Psoas muscle (tissue), 8 donors: ENCODE measurements around the gene ACOT9. TPM values are rescaled to one million over a fixed set of nuclear protein-coding genes. Genes with fewer than 3 reads are reported as not detected.

ENCODE experiments used
- ATAC-seq, 4 donors: fragments of 200-7000 bp; cut with Tn5 transposase; one replicate each; pipeline ENCODE4 v1.9.1; 2020; ENCODE audit warnings: moderate library complexity in 3 of 4, mild to moderate bottlenecking in 2 of 4
- DNase-seq, 2 donors: peaks; one replicate each; pipeline ENCODE4 v3.0.0-alpha.2; 2020
- H3K27ac ChIP-seq: fragments of 200-600 bp; one replicate; pipeline ENCODE4 v1.8.0; 2022
- H3K27me3 ChIP-seq, 3 donors: fragments of 200-600 bp in 1 of 3; one replicate each; pipeline versions ENCODE4 v1.6.1 to v1.8.0; 2013 to 2022; ENCODE audit warnings: low read length in 2 of 3, mild to moderate bottlenecking in 2 of 3, moderate library complexity in 1 of 3; ENCODE audit not compliant: insufficient read depth in 3 of 3
- H3K36me3 ChIP-seq, 2 donors: fragments of 200-600 bp in 1 of 2; one replicate each; pipeline versions ENCODE4 v1.6.1 to v1.8.0; 2013 to 2022; ENCODE audit warnings: low read depth in 1 of 2, mild to moderate bottlenecking in 1 of 2, moderate library complexity in 1 of 2; ENCODE audit not compliant: insufficient read depth in 1 of 2
- H3K4me1 ChIP-seq: fragments of 200-600 bp; one replicate; pipeline ENCODE4 v1.8.0; 2022
- H3K4me3 ChIP-seq: fragments of 200-600 bp; one replicate; pipeline ENCODE4 v1.8.0; 2022; ENCODE audit warnings: mild to moderate bottlenecking
- H3K9me3 ChIP-seq: fragments of 200-600 bp; one replicate; pipeline ENCODE4 v1.8.0; 2022
- WGBS, 3 donors: extraction: QIAGEN DNeasy Blood & Tissue Kit; methylation state at CpG; one replicate each; pipeline versions ENCODE4 v1.1.6 to v1.1.7; 2013; 5-methylcytosine and 5-hydroxymethylcytosine counted together
- intact Hi-C, 2 donors: fragments of 100-400 bp; cut with DNase I; formaldehyde crosslinking; loops; one replicate each; pipeline versions ENCODE4 v1.11.0 to v1.14.2; 2022
- polyA plus RNA-seq, 3 donors: library from polyadenylated mRNA; stranded (reverse); fragments of 200-250 nt; gene quantifications; one replicate each; pipeline ENCODE4 v1.2.3, GENCODE V29; 2013
- total RNA-seq, 4 donors: library from RNA; stranded (reverse); fragmentation: NEBNext Ultra II Directional in 2 of 4; extraction: Animal tissue kit (Norgen Biotek cat#: 25700) in 2 of 4; gene quantifications; one replicate each; pipeline versions ENCODE4 v1.2.1 to v1.2.4, GENCODE V29; 2021 to 2023
- TF ChIP-seq, protein P1 (sequence below): fragments of 200-600 bp; IDR thresholded peaks from one replicate; pipeline ENCODE4 v1.8.0; 2022; ENCODE audit warnings: antibody characterized with exemption
- donor health status: healthy with polysubstance abuse.
- donor health status: DM: no; HTN: no; CAD: no; lungs with moderate emphysema.
- donor health status: Bipolar disorder and iron deficiency.
- donor health status: healthy.
- donor health status: DM: yes; HTN: yes; CAD: no.
- donor health status: DM: no; HTN: no; CAD: no.
- donor health status: DM: no; HTN: no; CAD: no.
- donor health status: DM: yes; HTN: yes; CAD: no.

The ACOT9 gene
- total and polyA plus RNA-seq, 7 donors, result 21.7 to 58.9 (median 34.4) TPM

DNA sequence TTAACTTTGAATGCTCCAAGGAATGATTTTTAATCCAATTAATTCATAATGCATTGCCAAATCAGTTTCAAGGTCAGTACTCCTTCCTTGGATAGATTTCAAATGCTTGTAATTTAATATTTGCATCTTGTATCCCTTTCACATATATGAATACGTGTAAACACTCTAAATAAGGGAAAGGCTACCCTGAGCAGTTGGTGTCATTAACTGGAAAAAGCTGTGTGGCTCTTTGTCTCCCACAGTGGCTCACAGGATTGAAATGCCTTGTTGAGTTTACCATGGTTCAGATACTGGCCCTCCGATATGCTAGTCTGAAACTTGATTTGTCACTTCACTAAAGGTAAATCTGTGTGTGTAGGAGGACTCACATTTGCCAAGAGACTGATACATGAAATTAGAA lies 16.7 kb upstream of the ACOT9 start:
- Histone ChIP-seq H3K4me3 (no peak overlapping the region), H3K4me1 (no peaks in the 10 kb centered on the region), H3K27me3 (no peaks in the 10 kb centered on the region), H3K36me3 (no peaks in the 10 kb centered on the region), H3K9me3 (no peaks in the 10 kb centered on the region), H3K27ac (no peak overlapping the region)
- WGBS, 3 donors, result 58 to 69% (median 63%) methylated on average over 2 of the region's 2 CpGs
- intact Hi-C loops, result no loop called here
- TF ChIP-seq, protein P1, sequence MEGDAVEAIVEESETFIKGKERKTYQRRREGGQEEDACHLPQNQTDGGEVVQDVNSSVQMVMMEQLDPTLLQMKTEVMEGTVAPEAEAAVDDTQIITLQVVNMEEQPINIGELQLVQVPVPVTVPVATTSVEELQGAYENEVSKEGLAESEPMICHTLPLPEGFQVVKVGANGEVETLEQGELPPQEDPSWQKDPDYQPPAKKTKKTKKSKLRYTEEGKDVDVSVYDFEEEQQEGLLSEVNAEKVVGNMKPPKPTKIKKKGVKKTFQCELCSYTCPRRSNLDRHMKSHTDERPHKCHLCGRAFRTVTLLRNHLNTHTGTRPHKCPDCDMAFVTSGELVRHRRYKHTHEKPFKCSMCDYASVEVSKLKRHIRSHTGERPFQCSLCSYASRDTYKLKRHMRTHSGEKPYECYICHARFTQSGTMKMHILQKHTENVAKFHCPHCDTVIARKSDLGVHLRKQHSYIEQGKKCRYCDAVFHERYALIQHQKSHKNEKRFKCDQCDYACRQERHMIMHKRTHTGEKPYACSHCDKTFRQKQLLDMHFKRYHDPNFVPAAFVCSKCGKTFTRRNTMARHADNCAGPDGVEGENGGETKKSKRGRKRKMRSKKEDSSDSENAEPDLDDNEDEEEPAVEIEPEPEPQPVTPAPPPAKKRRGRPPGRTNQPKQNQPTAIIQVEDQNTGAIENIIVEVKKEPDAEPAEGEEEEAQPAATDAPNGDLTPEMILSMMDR, result no peak
- ATAC-seq, result no peak
- no peak for DNase-seq

DNA sequence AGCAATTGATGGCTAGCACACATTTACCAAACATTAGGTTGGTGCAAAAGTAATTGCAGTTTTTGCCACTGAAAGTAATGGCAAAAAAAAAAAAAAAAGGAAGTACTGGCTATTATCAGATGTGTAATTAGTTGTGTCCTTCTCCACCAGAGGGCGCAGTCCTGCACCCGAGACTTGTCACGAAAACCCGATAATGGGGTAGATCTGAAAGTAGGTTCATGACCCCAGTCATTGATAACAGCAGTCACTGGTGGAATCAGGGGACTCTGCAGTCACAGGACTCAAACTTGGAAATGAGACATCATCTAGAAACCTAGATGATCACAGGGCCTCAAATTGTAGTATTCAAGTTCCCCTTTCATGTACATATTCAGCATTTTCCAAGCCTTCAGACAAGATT lies 13.1 kb upstream of the ACOT9 start:
- TF ChIP-seq, protein P1, result peak; percentile 44
- Histone ChIP-seq H3K27ac (no peak overlapping the region), H3K4me1 (no peaks in the 10 kb centered on the region), H3K36me3 (no peaks in the 10 kb centered on the region), H3K9me3 (no peaks in the 10 kb centered on the region), H3K4me3 (no peak overlapping the region), H3K27me3 (no peaks in the 10 kb centered on the region)
- ATAC-seq (no peak), DNase-seq (peak; percentile 28 to 56)
- WGBS, 3 donors, result 4 to 10% (median 5%) methylated on average over 4 of the region's 4 CpGs
- intact Hi-C loops, result no loop called here

GRCh38 chrX:23754664-23755063 lies 11.6 kb upstream of the ACOT9 start:
- Histone ChIP-seq H3K4me3 (no peak overlapping the region), H3K9me3 (no peaks in the 10 kb centered on the region), H3K27me3 (no peaks in the 10 kb centered on the region), H3K27ac (no peak overlapping the region), H3K36me3 (no peaks in the 10 kb centered on the region), H3K4me1 (no peaks in the 10 kb centered on the region)
- ATAC-seq (no peak), DNase-seq (no peak)
- WGBS, 3 donors, result 63 to 89% (median 78%) methylated on average over 1 of the region's 1 CpG
- intact Hi-C loops, result no loop called here
- TF ChIP-seq, protein P1, result no peak

- ATAC-seq (peak; percentile 62 to 90 (median 73)), DNase-seq (no peak)
- Histone ChIP-seq H3K27me3 (no peaks in the 10 kb centered on the region), H3K27ac (peak overlapping the region; percentile 26), H3K4me1 (no peaks in the 10 kb centered on the region), H3K36me3 (no peaks in the 10 kb centered on the region), H3K4me3 (no peak overlapping the region), H3K9me3 (no peaks in the 10 kb centered on the region)
- TF ChIP-seq, protein P1, result no peak
- 29 to 43% (median 41%) methylated on average over 2 of the region's 2 CpGs for WGBS, 3 donors
- intact Hi-C loops, result no loop called here
Measured at GRCh38 chrX:23752740-23753415, 9.8 kb upstream of the ACOT9 start.

GRCh38 chrX:23749576-23749975 lies 6.5 kb upstream of the ACOT9 start:
- intact Hi-C loops, result no loop called here
- ATAC-seq, result peak in 3 of 4 donors; percentile 39 to 50 (median 47)

More at GRCh38 chrX:23749576-23749975, 6.5 kb upstream of the ACOT9 start:
- H3K4me3 ChIP-seq, result no peak overlapping the region
- TF ChIP-seq, protein P1, result no peak
- H3K27ac ChIP-seq, result no peak overlapping the region
- DNase-seq, result no peak
- no peaks in the 10 kb centered on the region for H3K36me3 ChIP-seq
- 23 to 46% (median 39%) methylated on average over 2 of the region's 2 CpGs for WGBS, 3 donors
- no peaks in the 10 kb centered on the region for H3K4me1 ChIP-seq
- no peaks in the 10 kb centered on the region for H3K9me3 ChIP-seq
- no peaks in the 10 kb centered on the region for H3K27me3 ChIP-seq
